ENCODE results near the gene ERVH48-1.
"Not testable (repeated sequence)": the region's sequence is repeated elsewhere in the genome, so short reads cannot be mapped to it uniquely, and the experiment has no call there.

Gene ERVH48-1

GRCh38 chr21:42938606-42938995 lies 13.2 kb upstream of the ERVH48-1 start:
- DNase-seq (ENCODE audit: low read depth): not testable (repeated sequence)

DNA sequence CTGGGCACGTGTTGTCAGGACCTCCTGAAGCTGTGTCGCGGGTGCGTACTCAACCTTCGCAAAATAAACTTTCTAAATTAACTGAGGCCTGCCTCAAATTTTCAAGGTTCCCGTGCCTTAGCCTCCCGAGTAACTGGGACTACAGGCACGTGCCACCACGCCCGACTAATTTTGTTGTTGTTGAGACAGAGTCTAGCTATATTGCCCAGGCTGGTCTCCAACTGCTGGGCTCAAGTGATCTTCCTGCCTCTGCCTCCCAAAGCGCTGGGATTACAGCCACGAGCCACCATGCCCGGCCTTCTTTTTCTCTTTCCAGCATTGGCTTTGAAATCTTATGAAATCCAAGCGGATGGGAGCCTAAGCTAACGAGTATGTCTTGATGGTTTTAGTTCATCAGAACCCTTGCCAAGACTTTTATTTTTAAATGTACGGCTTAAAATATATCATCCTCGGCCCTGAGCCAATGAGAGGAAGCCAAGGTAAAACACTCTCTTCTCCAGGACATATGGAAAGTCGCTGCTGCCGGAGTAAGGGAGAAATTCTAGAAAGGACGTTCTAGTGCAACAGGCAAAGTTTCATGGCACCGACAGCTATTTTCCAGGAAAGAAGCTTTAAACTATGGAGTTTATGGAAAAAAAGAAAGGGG lies 12.7 kb upstream of the ERVH48-1 start:
- DNase-seq (ENCODE audit: low read depth): no peak

- not testable (repeated sequence) for DNase-seq (ENCODE audit: low read depth)
Measured at GRCh38 chr21:42937034-42937940, 11.9 kb upstream of the ERVH48-1 start.

GRCh38 chr21:42936360-42936759 lies 10.9 kb upstream of the ERVH48-1 start:
- not testable (repeated sequence) for DNase-seq (ENCODE audit: low read depth)

DNA sequence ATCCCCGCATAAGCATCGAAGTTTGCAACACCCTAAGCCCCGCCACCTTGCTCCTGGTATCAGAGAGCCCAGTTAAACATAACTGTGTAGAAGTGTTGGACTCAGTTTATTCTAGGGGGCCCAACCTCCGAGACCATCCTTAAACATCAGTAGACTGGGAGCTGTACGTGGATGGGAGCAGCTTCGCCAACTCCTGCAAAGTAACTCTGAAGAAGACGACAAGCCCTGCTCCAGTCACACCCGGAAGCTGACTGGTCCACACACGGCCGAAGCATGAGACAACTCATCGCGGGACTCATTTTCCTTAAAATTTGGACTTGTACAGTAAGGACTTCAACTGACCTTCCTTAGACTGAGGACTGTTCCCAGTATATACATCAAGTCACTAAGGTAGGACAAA lies 8.5 kb upstream of the ERVH48-1 start:
- DNase-seq (ENCODE audit: low read depth): not testable (repeated sequence)

- DNase-seq (ENCODE audit: low read depth): not testable (repeated sequence)
Measured at GRCh38 chr21:42933137-42933970, 7.9 kb upstream of the ERVH48-1 start.

GRCh38 chr21:42932378-42933136 lies 7.1 kb upstream of the ERVH48-1 start:
- not testable (repeated sequence) for DNase-seq (ENCODE audit: low read depth)

DNA sequence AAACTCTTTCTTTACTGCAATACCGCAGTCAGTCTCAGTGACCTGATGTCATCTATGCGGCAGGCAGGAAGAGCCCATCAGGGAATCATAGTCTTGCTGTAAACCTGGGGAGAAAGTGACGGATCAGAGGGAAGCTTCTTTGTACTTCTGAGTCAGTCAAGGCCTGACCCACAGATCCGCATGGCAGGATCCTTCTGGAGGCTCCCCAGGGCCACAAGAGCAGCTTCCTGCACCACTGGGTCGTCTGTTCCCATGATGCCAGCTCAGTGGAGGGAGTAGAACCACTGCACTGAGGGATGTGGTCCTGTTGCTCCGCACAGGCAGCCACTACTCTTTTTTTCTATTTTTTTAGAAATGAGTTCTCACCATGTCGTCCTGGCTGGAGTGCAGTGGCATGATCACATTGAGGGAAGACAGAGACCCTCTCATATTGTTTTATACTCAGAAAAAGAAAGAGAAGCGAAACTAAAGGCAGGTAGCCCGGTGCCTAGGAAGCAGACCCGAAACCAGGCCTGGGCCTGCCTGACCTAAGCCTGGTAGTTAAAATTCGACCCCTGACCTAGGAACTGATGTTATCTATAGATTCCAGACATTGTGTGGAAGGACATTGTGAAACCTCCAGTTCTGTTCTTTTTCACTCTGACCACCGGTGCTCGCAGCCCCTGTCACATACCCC lies 6.3 kb upstream of the ERVH48-1 start:
- no peak for DNase-seq (ENCODE audit: low read depth)

DNA sequence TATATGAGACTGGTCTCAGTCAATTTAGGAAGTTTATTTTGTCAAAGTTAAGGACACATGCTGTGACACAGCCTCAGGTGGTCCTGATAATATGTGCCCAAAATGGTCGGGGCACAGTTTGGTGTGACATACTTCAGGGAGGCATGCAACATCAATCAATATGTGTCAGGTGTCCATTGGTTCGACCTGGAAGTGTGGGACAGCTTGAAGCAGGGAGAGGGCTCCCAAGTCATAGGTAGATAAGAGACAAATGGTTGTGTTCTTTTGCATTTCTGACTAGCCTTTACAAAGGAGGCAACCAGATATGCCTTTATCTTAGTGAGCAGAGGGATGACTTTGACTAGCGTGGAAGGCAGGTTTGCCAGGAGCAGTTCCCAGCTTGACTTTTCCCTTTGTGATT lies 4.5 kb upstream of the ERVH48-1 start:
- DNase-seq (ENCODE audit: low read depth): no peak

DNA sequence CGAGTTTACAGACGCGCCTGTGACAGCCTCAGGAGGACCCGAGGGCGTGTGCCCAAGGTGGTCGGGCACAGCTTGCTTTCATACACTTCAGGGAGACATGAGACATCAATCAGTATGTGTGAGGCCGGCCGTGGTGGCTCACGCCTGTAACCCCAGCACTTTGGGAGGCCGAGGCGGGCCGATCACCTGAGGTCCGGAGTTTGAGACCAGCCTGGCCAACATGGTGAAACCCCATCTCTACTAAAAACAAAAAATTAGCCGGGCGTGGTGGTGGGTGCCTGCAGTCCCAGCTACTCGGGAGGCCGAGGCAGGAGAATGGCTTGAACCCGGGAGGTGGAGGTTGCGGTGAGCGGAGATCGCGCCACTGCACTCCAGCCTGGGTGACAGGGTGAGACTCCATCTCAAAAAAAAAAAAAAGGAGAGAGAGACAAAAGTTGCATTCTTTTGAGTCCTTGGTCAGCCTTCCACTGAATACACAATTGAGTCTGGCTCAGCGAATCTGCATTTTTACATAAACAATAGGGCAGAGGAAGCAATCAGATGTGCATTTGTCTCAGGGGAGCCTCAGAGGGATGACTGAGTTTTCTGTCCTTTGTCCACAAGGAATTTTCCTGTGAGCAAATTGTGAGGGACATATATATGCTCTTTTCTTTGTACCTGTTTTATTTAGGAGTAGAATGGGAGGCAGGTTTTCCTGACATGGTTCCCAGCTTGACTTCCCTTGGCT lies 2.2 kb upstream of the ERVH48-1 start:
- not testable (repeated sequence) for DNase-seq (ENCODE audit: low read depth)

DNA sequence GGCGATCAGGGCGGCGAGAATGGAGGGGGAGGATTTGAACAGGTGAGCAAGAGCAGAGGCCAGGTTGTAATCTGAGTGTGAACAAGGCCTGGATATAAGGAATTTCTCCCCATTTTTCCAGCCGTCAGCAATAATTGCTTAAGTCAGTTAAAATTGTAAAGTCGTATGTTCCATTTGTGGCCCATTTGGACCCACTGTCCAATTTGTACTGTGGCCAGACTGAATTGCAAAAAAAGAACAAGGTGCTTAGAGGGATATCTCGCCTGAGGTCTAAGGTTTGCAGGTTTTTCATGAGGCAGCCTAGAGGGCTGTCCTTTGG lies 1.0 kb downstream of the ERVH48-1 start:
- DNase-seq (ENCODE audit: low read depth): no peak

GRCh38 chr21:42923553-42924432 lies 1.6 kb downstream of the ERVH48-1 start:
- peak; percentile 63 for DNase-seq (ENCODE audit: low read depth)

DNA sequence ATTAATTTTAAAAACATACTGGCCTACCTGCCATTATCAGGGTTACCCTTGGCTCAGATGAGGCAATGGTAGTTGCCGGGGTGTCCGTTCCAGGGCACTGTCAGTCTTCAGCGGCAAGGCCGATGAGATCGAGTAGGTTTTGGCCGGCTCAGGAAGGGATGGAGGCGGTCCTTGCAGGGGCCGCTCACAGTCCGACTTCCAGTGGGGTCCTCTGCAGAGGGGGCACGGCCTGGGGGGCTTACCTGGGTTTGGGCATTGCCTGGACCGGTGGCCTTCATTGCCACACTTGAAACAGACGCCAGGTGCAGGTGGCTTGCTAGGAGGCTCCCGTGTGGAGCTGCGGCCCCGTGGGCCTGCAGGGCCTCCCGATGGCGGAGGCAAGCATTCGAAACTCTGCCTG lies 2.5 kb downstream of the ERVH48-1 start:
- no peak for DNase-seq (ENCODE audit: low read depth)

DNA sequence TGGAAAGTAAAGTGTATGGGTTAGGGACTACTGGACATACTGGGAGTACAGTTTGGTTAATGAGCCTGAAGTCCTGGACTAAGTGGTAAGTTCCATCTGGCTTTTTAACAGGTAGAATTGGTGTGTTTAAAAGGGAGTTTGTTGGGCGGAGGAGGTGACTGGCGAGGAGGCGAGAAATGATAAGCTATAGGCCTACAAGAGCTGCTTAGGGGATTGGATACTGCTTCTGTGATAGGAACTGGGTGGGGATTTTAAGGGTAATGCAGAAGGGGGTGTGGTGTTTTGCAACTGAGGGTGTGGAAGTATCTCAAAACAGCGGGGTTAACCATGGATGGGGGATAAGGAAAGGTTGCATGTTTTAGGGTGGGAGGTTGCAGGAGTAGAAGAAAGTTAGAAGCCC lies 3.5 kb downstream of the ERVH48-1 start:
- no peak for DNase-seq (ENCODE audit: low read depth)

DNA sequence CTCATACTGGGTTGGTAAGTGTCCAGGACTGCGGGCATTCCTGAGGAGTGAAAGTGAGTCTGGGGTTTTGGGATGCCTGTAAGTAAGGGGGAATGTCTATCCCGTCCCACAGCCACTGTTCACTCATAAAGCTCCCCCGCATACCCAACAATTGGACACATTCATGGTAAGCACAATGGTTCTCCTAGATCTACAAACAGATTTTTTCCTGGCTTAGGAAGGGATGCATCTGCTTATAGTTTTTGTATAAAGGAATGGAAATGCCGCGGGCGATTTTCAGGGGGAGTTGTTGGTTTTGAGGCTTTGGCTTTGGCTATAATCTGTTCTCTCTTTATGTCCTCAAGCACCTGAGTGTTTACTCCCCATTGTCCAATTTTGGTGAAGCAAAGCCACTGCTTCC lies 7.1 kb downstream of the ERVH48-1 start:
- no peak for DNase-seq (ENCODE audit: low read depth)

DNA sequence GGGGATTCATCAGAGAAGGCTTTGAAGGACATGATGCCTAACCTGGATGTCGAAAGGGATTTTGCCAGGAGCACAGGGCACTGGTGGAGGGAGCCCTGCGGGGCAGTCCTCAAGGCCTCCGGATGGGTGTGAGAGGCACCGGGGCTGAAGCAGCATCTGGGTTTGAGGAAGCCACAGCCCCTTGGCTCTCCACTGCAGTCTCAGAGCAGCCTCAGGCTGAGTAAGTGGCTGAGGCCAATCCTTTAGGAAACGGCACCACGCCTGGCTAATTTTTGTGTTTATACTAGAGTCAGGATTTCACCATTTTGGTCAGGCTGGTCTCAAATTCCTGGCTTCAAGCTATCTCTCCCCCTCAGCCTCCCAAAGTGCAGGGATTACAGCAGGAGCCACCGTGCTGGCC lies 12.0 kb downstream of the ERVH48-1 start:
- no peak for DNase-seq (ENCODE audit: low read depth)

DNA sequence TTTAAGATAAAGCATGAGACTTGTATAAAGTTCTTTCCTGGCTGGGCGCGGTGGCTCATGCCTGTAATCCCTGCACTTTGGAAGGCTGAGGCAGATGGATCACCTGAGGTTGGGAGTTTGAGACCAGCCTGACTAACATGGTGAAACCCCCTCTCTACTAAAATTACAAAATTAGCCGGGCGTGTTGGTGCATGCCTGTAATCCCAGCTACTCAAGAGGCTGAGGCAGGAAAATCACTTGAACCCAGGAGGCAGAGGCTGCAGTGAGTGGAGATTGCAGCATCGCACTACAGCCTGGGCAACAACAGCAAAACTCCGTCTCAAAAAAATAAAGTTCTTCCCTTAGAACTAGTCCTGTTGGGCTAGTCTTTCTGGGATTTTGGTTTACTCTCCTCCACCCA lies 13.5 kb downstream of the ERVH48-1 start:
- not testable (repeated sequence) for DNase-seq (ENCODE audit: low read depth)

DNA sequence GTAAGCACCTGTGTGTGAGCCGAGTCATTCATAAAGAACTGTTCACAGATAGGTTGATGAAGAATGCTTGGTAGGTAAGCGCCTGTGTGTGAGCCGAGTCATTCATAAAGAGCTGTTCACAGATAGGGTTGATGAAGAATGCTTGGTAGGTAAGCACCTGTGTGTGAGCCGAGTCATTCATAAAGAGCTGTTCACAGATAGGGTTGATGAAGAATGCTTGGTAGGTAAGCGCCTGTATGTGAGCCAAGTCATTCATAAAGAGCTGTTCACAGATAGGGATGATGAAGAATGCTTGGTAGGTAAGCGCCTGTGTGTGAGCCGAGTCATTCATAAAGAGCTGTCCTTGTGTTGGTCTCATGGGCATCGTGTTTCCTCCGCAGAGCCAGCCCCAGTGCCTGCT lies 16.9 kb downstream of the ERVH48-1 start:
- DNase-seq (ENCODE audit: low read depth): not testable (repeated sequence)

GRCh38 chr21:42906233-42906632 lies 19.2 kb downstream of the ERVH48-1 start:
- DNase-seq (ENCODE audit: low read depth): no peak

- DNase-seq (ENCODE audit: low read depth): no peak
Measured at GRCh38 chr21:42905195-42905594, 20.2 kb downstream of the ERVH48-1 start.

Data from HS-5 (cell line).